ENCODE data around the gene SPOCK1. TPM values are rescaled to one million over a fixed set of nuclear protein-coding genes. Genes with fewer than 3 reads are reported as not detected.

The SPOCK1 gene
- total and polyA plus RNA-seq, 2 of the 13 experiments (the other 11 are each of a cell fraction or from before 2014, with no cell fraction given) = 0.18 to 0.29 TPM

GRCh38 chr5:137440795-137441194, 58.3 kb downstream of the SPOCK1 start (continued):
- TF ChIP-seq THAP8 (CRISPR knock-in tag; IDR thresholded peaks at IDR 0.05; ENCODE audit: borderline replicate concordance) (no peak), PHF5A (CRISPR knock-in tag; IDR thresholded peaks at IDR 0.05; ENCODE audit: low read depth, unreplicated experiment) (no peak), ZKSCAN8 (CRISPR knock-in tag; IDR thresholded peaks at IDR 0.05; ENCODE audit: borderline replicate concordance) (no peak), ZBTB20 (CRISPR knock-in tag; IDR thresholded peaks at IDR 0.05; ENCODE audit: borderline replicate concordance, low read depth) (no peak), SMAD1 (CRISPR knock-in tag; IDR thresholded peaks at IDR 0.05; ENCODE audit: borderline replicate concordance, low read depth) (no peak)

- Histone ChIP-seq H3K4me3 (replicated peaks in 1 of 3; ENCODE audit: insufficient read depth in 1 of 3, low read depth in 2 of 3, low read length in 3 of 3) (no peak overlapping the region), H3K27me3 (ENCODE audit: control insufficient read depth in 1 of 2, insufficient read depth in 2 of 2, low read length in 2 of 2) (no peaks in the 10 kb centered on the region; a peak in 1 of 5 replicates), H2AFZ (ENCODE audit: low read length) (no peak overlapping the region), H3K4me2 (ENCODE audit: low read depth, low read length) (no peak overlapping the region), H3K9me3 (ENCODE audit: low read length) (no peaks in the 10 kb centered on the region), H3K27ac (ENCODE audit: extremely low read length, insufficient read depth, low read length) (no peak overlapping the region), H3K36me3 (replicated peaks in 1 of 2; ENCODE audit: control insufficient read depth in 1 of 2, insufficient read depth in 2 of 2, low read length in 2 of 2) (no peaks in the 10 kb centered on the region), H3K79me2 (ENCODE audit: insufficient read depth, low read length) (no peaks in the 10 kb centered on the region), H3K9ac (ENCODE audit: insufficient read depth, low read depth, low read length) (no peak overlapping the region), H4K20me1 (ENCODE audit: insufficient read depth, low read length) (no peaks in the 10 kb centered on the region), H3K4me1 (ENCODE audit: insufficient read depth, low read length) (no peaks in the 10 kb centered on the region)
- ChIA-PET CTCF (ENCODE audit: low intra/inter-chr PET ratio, low total read pairs) (no interaction called here), POLR2A (no interaction called here)
- in situ Hi-C loops (cut with HindIII; ENCODE audit: extremely low pct_ligation_motif_present, low pct_unique_long_range_greater_than_20kb) (no loop called here), intact Hi-C loops (cut with micrococcal nuclease; ENCODE audit: unreplicated experiment) (no loop called here)
- ATAC-seq (no peak), FAIRE-seq (no peak), DNase-seq (ENCODE audit: low spot score) (no peak)
- WGBS (ENCODE audit: low lambda C conversion rate) = 0% methylated on average over 3 of the region's 3 CpGs
- BruUV-seq (replicated peaks) = no TSS peak
- no peak for TF ChIP-seq ARID3A (IDR thresholded peaks at IDR 0.05; ENCODE audit: low read depth, low read length)
- no peak for TF ChIP-seq HOXA3 (CRISPR knock-in tag; IDR thresholded peaks at IDR 0.05)
- no peak for TF ChIP-seq ZNF550 (CRISPR knock-in tag; IDR thresholded peaks at IDR 0.05; ENCODE audit: borderline replicate concordance)
- TF ChIP-seq ARHGAP35 (CRISPR knock-in tag; IDR thresholded peaks at IDR 0.05; ENCODE audit: borderline replicate concordance) = no peak
- no peak for TF ChIP-seq IRX3 (CRISPR knock-in tag; IDR thresholded peaks at IDR 0.05; ENCODE audit: borderline replicate concordance, low read depth)
- no peak for TF ChIP-seq MBNL3 (CRISPR knock-in tag; conservative IDR thresholded peaks at IDR 0.05)
- TF ChIP-seq ZSCAN31 (CRISPR knock-in tag; IDR thresholded peaks at IDR 0.05; ENCODE audit: low read depth) = no peak
These were observed 59.5 kb downstream of the SPOCK1 start for GRCh38 chr5:137439645-137440044.
